K562 (cell line): ENCODE data around the gene MVP. TPM values are rescaled to one million over a fixed set of nuclear protein-coding genes. Genes with fewer than 3 reads are reported as not detected.

ENCODE experiments used
- ARID1B ChIP-seq: fragments of 450-650 bp; IDR thresholded peaks from 2 replicates; pipeline ENCODE4 v1.6.1; 2016; ENCODE audit warnings: antibody characterized with exemption, mild to moderate bottlenecking, inconsistent platforms
- BCOR ChIP-seq: fragments of 450-650 bp; IDR thresholded peaks from 2 replicates; pipeline ENCODE4 v1.6.1; 2016
- BHLHE40 ChIP-seq: IDR thresholded peaks from 2 replicates; pipeline ENCODE4 v1.6.1; 2011; ENCODE audit warnings: low read length, improper control_type of control experiment
- CREM ChIP-seq: IDR thresholded peaks from 2 replicates; pipeline ENCODE4 v1.6.1; 2014; ENCODE audit warnings: antibody characterized with exemption, low read depth
- DACH1 ChIP-seq: fragments of 450-650 bp; IDR thresholded peaks from 2 replicates; pipeline ENCODE4 v1.6.1; 2018; ENCODE audit not compliant: partially characterized antibody
- E2F4 ChIP-seq: sonication (generic); formaldehyde crosslinking; IDR thresholded peaks from 2 replicates; pipeline ENCODE4 v1.8.0; 2022; ENCODE audit warnings: mild to moderate bottlenecking, low read depth, missing genetic modification reagents
- ETS2 ChIP-seq: IDR thresholded peaks from 2 replicates; pipeline ENCODE4 v1.6.1; 2016; ENCODE audit warnings: borderline replicate concordance, missing genetic modification characterization, mild to moderate bottlenecking, moderate library complexity, missing compliant biosample characterization; ENCODE audit not compliant: poor library complexity, severe bottlenecking
- FOXK2 ChIP-seq, 2 experiments: fragments of 450-650 bp; IDR thresholded peaks in 1 of 2; conservative IDR thresholded peaks in 1 of 2; 2 replicates each; pipeline ENCODE4 v1.6.1; 2016; ENCODE audit warnings: low read depth in 2 of 2, mild to moderate bottlenecking in 1 of 2
- FOXM1 ChIP-seq, 2 experiments: fragments of 450-650 bp in 1 of 2; sonication (generic) in 1 of 2; formaldehyde crosslinking in 1 of 2; IDR thresholded peaks; 2 replicates each; pipeline versions ENCODE4 v1.6.1 to v1.9.0; 2017 to 2022; ENCODE audit warnings: low read depth in 2 of 2, mild to moderate bottlenecking in 2 of 2, missing genetic modification reagents in 1 of 2, moderate library complexity in 1 of 2
- HDAC2 ChIP-seq: fragments of 450-650 bp; IDR thresholded peaks from 2 replicates; pipeline ENCODE4 v1.6.1; 2016; ENCODE audit warnings: mild to moderate bottlenecking
- KLF16 ChIP-seq: IDR thresholded peaks from 2 replicates; pipeline ENCODE4 v1.6.1; 2016; ENCODE audit warnings: antibody characterized with exemption
- MCM2 ChIP-seq: fragments of 450-650 bp; IDR thresholded peaks from 2 replicates; pipeline ENCODE4 v1.6.1; 2017; ENCODE audit warnings: low read depth, mild to moderate bottlenecking
- MIER1 ChIP-seq: fragments of 450-650 bp; IDR thresholded peaks from 2 replicates; pipeline ENCODE4 v1.6.1; 2016; ENCODE audit warnings: antibody characterized with exemption, mild to moderate bottlenecking, low read depth
- NCOA2 ChIP-seq, 2 experiments: fragments of 450-650 bp; IDR thresholded peaks; 2 replicates each; pipeline ENCODE4 v1.6.1; 2018; ENCODE audit warnings: mild to moderate bottlenecking in 2 of 2, moderate library complexity in 1 of 2; ENCODE audit not compliant: partially characterized antibody in 2 of 2
- NCOA4 ChIP-seq: fragments of 450-650 bp; IDR thresholded peaks from 2 replicates; pipeline ENCODE4 v1.6.1; 2018; ENCODE audit warnings: mild to moderate bottlenecking; ENCODE audit not compliant: partially characterized antibody
- RAD21 ChIP-seq, 2 experiments: fragments of 250-450 bp in 1 of 2; fragments of 450-650 bp in 1 of 2; sonication (Bioruptor Pico) in 1 of 2; formaldehyde crosslinking in 1 of 2; IDR thresholded peaks in 1 of 2; conservative IDR thresholded peaks in 1 of 2; 2 replicates each; pipeline versions ENCODE4 v1.4.0 to v1.8.0; 2020 to 2022; ENCODE audit warnings: mild to moderate bottlenecking in 2 of 2, moderate library complexity in 1 of 2
- RREB1 ChIP-seq: fragments of 250-450 bp; sonication (Bioruptor Pico); IDR thresholded peaks from 2 replicates; pipeline ENCODE4 v1.4.0; 2020
- SMC3 ChIP-seq: conservative IDR thresholded peaks from 2 replicates; pipeline ENCODE4 v1.6.1; 2011; ENCODE audit warnings: low read depth, low read length, improper control_type of control experiment; ENCODE audit not compliant: insufficient read depth
- XRCC5 ChIP-seq: fragments of 200-400 bp; formaldehyde crosslinking; IDR thresholded peaks from 2 replicates; pipeline ENCODE4 v1.6.1; 2017; ENCODE audit warnings: low read depth, mild to moderate bottlenecking, low read length
- ZBTB1 ChIP-seq: sonication (generic); formaldehyde crosslinking; IDR thresholded peaks from 2 replicates; pipeline ENCODE4 v1.8.1; 2023; ENCODE audit warnings: missing genetic modification reagents, low read depth, mild to moderate bottlenecking, borderline replicate concordance
- ZNF12 ChIP-seq: sonication (generic); formaldehyde crosslinking; IDR thresholded peaks from 2 replicates; pipeline ENCODE4 v1.4.0; 2020; ENCODE audit warnings: mild to moderate bottlenecking, missing genetic modification reagents
- ZNF586 ChIP-seq: fragments of 450-650 bp; formaldehyde crosslinking; conservative IDR thresholded peaks from 2 replicates; pipeline ENCODE4 v1.4.0; 2020; ENCODE audit warnings: mild to moderate bottlenecking, moderate library complexity
- polyA plus RNA-seq, 8 experiments: library from polyadenylated mRNA; depleted of rRNA in 4 of 8; stranded (reverse) in 5 of 8; unstranded in 3 of 8; fragments of >200 nt; fragmentation: Nextera tagmentation in 2 of 8; fragmentation: Illumina TruSeq in 1 of 8; extraction: Ambion mirVana in 2 of 8; extraction: Trizol in 1 of 8; gene quantifications; 2 replicates each; pipeline versions ENCODE4 v1.2.1 to v1.2.3, GENCODE V29; 2011 to 2014; ENCODE audit warnings: inconsistent platforms in 1 of 8, missing spikeins in 1 of 8
- total RNA-seq, 7 experiments: library from RNA; depleted of rRNA in 6 of 7; stranded (reverse); fragments of >200 nt in 6 of 7; fragmentation: Illumina TruSeq in 2 of 7; extraction: Trizol in 2 of 7; gene quantifications; 2 replicates each; pipeline versions ENCODE4 v1.2.1 to v1.2.3, GENCODE V29; 2011 to 2021; ENCODE audit warnings: low replicate concordance in 1 of 7

MVP gene
- total and polyA plus RNA-seq, 9 of the 15 experiments (the other 6 are each of a cell fraction or from before 2014, with no cell fraction given), result 0.39 to 1.9 (median 0.76) TPM; not detected in 2

DNA sequence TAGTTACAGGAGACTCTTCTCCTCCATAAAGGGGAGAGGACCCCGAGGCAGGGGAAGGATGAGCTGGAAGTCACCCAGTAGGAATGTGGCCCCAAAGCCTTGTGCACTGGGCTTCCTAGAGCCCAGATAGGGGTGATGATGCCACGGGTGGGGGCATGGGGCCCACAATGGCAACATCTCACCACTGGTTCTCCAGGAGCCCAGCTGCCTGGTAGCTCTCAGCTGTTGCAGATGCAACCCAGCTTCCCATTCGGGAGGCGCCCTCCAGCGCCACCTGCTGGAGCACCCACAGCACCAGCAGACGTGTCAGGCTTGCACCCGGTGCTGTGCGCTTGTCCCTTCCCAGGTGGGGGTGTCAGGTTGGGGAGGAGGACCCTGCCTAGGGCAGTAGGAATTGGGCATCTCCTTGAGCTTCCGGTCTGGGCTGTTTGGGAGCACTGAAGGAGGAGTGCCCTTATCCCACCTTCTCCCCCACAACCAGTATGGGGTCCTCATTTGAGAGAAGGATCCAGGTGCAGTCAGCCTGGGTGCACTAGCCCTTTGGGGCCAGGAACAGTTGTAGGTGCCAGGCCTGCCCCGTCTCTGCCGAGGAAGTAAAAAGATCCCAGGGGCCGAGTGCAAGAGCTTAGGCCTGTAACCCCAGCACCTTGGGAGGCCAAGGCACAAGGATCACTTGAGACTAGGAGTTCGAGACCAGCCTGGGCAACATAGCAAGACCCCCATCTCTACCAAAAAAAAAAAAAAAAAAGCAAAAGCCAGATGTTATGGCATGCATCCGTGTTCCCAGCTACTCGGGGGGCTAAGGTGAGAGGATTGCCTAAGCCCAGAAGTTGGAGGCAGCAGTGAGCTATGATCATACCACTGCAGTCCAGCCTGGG lies 28.4 kb downstream of the MVP start (continued):
- TF ChIP-seq RAD21 (CRISPR knock-in tag; conservative IDR thresholded peaks at IDR 0.05 in 1 of 2, IDR thresholded peaks at IDR 0.05 in 1 of 2) (peak; percentile 61 to 85), FOXK2 (conservative IDR thresholded peaks at IDR 0.05 in 1 of 2, IDR thresholded peaks at IDR 0.05 in 1 of 2; ENCODE audit: low read depth in 2 of 2) (no peak), MIER1 (no peak), ZBTB1 (CRISPR knock-in tag) (no peak), E2F4 (0 out of 2 replicates have a peak, but pooled peaks have one; percentile 11), NCOA4 (no peak), RREB1 (no peak), HDAC2 (no peak), BHLHE40 (peak; percentile 40; the same call in 1 of the 2 replicates), NCOA2 (IDR thresholded peaks at IDR 0.05; ENCODE audit: partially characterized antibody in 2 of 2) (no peak), SMC3 (peak; percentile 80), DACH1 (peak; percentile 75), KLF16 (no peak), ZNF586 (CRISPR knock-in tag) (no peak), ARID1B (no peak), FOXM1 (IDR thresholded peaks at IDR 0.05; ENCODE audit: low read depth) (no peak), FOXM1 (CRISPR knock-in tag; IDR thresholded peaks at IDR 0.05; ENCODE audit: low read depth) (no peak), ETS2 (tag) (no peak), ZNF12 (CRISPR knock-in tag) (peak; percentile 17; the same call in 1 of the 2 replicates), XRCC5 (0 out of 2 replicates have a peak, but pooled peaks have one; percentile 39), MCM2 (no peak), CREM (peak; percentile 69), BCOR (no peak)
